ENCODE data around the gene UBA52.

- no peak for TF ChIP-seq CTCF (conservative IDR thresholded peaks at IDR 0.05; ENCODE audit: low read depth, low read length)
- no peak for TF ChIP-seq EZH2 (IDR thresholded peaks at IDR 0.05; ENCODE audit: low read length, unreplicated experiment)
- no peak for TF ChIP-seq EZH2phosphoT487 (IDR thresholded peaks at IDR 0.05; ENCODE audit: borderline replicate concordance, low read length)
Observed at GRCh38 chr19:18559685-18560084, 12.0 kb upstream of the UBA52 start.

All from PC-3 (cell line).